HG03097 (cell line): ENCODE measurements around the gene TDP1.

Experiments used
- ATAC-seq: cut with Tn5 transposase; IDR thresholded peaks from one replicate; pipeline ENCODE4 v1.9.1; 2021; ENCODE audit not compliant: unreplicated experiment, low FRiP score

TDP1 gene

DNA sequence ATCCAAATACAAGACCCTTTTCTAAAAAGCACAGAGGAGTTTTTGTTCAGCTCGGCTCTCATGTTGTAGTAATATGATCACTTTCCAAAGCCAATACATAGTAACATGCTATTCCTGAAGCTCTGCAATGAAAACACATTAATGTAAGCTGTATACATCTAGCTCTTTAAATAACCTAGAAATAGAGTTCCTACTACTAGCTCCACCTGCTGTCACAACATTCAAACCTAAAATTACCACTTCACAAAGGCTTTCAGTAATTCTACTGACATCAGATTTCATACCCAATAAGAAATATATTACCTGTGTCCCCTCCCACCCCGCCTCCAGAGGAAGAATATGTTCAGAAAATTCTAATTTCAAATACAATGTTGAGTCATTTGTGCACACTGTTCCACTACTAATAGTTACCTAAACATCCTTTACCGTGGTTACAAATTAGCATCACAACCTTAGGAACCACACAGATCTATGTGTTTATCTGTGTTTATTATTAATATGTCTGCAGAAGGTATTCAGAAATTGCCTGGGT lies 19.0 kb upstream of the TDP1 start:
- no peak for ATAC-seq

DNA sequence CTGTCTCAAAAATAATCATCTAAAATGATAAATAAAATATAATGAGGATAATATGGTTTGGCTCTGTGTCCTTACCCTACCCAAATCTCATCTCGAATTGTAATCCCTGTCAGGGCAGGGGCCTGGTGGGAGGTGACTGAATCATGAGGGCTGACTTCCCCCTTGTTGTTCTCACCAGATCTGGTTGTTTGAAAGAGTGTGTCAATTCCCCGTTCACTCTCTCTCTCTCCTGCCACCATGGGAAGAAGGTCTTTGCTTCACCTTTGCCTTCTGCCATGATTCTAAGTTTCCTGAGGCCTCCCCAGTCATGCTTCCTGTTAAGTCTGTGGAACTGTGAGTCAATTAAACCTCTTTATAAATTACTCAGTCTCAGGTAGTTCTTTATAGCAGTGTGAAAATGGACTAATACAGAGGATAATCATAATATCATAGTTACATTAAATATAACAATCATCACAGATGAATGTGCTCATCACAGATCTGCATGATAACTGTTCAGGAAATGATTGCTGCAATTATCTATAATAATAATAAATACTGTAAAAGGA lies 13.8 kb upstream of the TDP1 start:
- no peak for ATAC-seq

DNA sequence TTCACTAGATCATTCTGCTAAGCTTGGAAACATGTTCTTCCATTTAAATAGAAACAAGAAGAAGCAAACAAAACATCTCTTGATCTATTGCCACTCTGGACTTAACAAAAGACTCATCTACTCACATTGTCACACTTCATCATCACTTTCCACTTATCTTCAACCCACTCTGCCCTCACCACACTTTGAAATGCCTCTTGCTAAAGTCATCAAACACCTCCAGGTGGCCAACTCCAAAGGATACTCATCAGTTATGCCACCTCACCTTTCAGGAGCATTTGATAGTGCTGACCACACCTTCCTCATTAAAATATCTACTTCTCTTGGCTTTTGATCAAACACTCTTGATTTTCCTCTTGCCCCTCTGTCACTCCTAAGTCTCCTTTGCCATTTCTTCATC lies 8.4 kb upstream of the TDP1 start:
- ATAC-seq = no peak

DNA sequence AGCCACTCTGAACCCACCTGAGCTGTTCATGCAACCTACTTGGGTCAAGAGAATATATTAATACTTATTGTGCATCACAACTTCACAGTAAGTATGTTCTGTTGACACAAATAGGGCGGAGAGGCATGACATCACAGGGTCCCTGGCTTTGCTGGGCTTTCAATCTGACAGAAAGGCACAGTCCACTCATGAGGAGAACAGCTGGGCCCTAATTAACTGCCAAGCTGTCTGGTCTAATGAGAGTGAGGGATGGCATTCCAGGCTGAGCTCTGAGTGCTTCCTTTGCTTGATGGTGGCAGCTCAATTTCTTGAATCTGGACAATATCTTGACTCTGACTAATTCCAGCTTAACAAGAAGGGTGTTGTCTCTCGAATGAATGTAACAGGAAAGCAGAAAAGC lies 3.2 kb upstream of the TDP1 start:
- ATAC-seq = no peak

DNA sequence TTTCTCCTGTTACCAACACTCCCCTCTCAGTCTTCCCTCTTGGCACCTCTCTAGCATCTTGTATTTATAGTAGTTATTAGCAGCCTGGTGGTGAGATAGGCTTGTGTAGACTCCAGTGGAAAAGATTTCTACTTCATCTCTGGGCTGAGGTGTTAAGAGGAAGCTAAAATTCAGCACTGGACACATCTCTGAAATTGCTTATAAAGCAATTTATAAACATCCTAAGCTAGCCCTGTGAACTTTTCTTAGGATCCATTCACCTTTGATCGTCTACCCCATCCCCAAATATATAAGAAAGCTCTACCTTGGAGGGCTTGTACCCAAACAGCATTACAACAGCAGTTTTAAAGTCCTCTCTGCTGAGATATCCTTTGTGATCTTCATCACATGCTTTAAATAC lies 2.1 kb upstream of the TDP1 start:
- ATAC-seq = no peak

DNA sequence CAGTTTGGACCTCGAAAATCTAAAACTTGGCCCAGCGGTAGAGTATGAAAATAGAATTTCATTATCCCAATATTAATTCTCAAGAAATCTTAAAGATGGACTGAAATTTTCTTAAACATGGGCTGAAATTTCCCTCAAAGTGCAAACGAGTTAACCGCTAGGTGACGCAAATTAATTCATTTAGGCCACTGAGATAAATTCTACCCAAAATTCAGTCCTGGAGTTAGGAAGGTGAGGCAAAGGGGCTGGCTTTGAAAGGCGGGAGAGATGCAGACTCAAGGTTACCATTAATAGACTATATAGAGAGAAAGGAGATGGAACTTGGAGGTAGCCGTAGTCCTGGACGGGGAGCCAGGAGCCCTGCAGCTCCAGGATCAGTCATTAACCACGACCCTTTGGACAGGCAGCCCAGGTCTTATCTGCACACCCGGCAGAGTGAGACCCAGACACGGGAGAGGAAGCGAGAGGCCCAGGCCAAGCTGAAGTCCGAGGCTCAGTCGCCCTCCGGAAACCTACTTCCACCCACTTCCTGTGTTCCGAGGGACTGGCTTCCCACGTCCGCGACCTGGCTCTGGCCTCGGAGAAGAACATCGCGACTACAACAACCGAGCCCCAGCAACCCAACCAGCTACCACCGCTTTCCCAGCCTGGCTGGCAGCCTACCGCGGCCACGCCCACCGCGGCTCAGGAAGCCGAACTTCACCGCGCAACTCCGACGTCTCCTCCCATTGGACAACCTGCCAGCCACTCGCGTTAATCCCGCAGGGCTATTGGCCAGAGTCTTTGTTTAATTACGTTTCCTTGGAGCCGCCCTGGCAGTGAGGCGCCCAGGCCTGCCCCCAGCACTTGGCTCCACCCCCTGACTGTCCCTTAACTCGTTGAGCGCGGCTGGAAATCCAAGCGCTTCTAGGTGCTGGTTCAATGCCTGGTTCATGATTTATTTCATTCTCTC lies 1.4 kb upstream of the TDP1 start, which contains the start of gene EFCAB11:
Gene EFCAB11 (minus strand): TSS at position 661 of the 952 bp plus-strand sequence. CDS start 70 bp downstream, at position 591.
- ATAC-seq = peak; percentile 81

DNA sequence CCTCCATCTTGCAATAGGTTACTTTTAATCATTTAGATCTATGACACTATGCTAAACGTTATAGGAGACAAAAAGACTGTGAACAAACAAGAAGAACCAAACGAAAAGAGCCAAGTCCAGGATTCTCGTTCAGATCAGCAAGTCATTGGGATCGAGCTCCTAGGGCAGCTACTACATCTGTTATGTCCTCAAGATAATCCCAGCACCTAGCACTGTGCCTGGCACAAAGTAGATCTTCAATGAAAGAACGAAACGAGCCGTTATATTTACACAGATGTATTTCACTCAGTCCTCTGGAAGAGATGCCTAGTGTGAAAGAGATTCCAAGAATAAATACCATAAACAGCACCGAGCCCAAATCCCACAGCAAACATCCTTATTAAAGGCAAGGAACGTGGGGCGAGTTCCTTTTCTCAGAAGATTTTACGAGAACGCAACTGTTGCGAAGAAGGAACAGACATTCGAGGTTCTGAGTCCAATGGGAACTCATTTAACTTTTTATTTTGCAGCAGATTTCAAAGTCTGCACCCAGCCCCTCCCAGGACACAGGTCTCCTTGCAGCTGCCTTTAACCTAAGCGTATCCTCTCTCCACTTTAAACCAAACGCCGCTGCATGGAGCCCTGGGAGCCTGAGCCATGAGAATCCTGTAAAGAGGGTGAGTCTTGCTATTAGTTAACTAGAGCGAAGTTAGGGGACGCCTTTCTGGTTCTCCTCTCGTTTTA lies 544 bp upstream of the TDP1 start:
- peak; percentile 9 for ATAC-seq

DNA sequence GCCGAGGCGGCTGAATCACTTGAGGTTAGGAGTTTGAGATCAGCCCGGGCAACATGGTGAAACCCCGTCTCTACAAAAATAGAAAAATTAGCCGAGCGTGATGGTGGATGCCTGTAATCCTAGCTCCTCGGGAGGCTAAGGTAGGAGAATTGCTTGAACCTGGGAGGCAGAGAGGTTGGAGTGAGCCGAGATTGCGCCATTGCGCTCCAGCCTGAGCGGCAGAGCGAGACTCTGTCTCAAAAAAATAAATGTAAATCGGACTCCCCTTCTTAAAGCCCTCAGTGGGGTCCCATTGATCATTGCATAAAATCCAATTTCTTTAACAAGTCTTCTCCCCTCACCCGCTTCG lies 908 bp downstream of the TDP1 start:
- ATAC-seq = no peak

DNA sequence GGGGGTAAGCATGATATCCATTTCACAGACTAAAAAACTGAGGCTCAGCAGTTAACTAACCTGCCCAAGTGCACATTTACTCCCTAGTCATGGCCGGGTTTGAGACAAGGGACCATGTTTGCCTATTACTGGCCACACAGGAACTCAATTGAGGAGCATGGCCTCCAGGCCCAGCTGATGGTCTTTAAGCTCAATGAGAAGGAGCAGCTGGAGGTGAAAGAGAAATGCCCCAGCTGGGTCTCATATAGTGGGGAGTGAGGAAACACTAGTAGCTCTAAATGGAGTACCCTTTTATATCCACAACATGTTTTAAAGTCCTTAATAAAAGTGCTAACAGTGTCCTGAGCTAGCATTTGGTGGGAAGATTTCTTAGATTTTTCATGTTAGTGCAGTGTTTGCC lies 1.6 kb downstream of the TDP1 start:
- no peak for ATAC-seq

DNA sequence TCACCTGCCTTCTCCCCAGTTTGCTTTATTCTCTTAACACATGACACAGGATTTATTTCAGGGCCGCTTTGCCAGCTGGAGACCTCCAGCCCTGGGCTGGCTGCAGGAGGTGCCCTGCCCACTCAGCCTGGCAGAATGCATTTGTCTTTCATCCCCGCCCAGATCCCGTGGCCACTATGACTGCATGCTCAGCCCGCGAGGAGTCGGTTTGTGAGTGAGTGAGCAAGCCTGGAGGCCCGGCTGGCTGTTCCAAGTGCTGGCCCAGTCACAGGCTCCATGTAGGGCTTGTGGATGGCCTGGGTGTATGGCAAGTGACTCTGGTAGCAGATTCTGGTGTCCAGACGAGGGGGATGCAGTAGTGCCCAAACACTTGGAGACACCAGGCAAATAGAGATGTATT lies 2.1 kb downstream of the TDP1 start:
- ATAC-seq = no peak

DNA sequence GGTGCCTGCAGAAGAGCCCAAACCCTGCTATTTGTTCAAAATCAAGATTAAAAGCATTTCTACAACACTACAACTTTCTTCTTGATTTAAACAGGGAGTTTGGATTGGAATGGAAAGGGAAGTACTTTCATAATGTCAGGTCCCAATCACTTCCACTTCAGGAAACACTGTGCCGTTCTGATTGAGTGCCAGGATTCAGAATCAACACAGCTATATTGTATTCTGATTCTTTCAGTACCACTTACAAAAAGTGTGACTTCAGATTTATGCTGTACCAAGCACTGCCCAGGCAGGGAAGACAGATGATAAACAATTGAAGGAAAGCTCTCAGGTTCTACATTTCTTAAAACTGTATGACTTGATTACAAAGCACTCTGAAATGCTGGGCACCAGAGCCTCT lies 3.2 kb downstream of the TDP1 start:
- ATAC-seq = no peak

DNA sequence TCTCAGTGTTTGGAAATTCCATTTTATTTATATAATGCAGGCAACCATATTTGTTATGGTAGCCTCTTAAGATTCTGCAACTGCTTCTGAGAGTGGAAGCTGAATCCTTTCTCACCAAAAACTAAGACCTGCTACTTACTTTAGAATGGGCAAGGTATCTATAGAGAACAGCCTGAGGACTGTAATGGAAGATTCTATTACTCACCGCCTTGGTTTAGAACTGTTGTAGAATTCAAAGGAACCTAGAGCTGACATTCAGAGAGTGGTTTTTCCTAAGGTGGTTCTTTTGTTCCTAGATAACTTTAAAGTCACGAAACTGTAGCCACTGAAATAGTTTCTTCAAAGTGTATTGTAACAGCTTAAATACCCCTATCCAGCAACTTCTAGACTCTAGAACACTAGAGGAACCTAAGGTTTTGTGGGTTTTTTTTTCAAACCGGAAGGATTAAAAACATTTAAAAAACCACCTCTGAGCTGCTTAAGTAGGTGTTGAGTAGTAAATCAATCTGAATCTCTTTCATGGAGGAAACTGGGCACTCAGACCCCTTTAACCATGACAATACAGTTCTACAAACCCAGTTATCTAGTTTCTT lies 4.2 kb downstream of the TDP1 start:
- ATAC-seq = no peak

DNA sequence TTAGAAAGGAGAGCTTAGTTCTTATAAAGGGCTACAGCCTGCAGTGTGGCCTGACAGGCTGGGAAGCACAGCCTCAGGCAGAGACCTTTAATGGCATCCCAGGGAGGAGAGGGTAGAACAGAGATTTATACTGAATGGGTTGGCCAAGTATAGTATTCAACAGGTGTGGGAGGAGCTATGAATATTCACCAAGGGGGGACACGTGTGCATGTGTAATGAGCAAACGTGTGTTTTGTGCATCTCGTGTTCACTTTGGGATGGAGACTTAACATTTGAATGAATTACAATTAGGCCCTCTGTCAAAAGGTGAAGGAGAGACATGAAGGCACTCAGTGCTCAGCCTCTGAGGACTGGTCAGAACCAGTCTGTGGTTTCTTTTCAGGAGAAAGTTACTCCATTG lies 5.2 kb downstream of the TDP1 start:
- no peak for ATAC-seq

DNA sequence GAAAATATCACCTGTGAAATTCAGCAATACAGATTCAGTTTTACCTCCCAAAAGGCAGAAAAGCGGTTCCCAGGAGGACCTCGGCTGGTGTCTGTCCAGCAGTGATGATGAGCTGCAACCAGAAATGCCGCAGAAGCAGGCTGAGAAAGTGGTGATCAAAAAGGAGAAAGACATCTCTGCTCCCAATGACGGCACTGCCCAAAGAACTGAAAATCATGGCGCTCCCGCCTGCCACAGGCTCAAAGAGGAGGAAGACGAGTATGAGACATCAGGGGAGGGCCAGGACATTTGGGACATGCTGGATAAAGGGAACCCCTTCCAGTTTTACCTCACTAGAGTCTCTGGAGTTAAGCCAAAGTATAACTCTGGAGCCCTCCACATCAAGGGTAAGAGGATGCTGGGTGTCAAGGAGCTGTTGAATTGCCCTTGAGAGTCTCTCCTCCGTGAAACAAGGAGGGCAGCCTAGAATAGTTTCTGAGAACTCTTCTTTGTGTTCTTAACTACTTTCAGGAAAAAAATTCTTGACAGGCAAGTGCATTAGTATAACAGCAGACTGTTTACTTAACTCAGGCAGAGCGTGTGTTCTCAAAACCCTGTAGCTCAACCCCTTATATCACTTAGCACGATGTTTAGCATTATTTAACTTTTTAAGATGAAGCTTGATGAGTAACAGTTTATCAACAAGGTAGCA lies 7.7 kb downstream of the TDP1 start:
- no peak for ATAC-seq

DNA sequence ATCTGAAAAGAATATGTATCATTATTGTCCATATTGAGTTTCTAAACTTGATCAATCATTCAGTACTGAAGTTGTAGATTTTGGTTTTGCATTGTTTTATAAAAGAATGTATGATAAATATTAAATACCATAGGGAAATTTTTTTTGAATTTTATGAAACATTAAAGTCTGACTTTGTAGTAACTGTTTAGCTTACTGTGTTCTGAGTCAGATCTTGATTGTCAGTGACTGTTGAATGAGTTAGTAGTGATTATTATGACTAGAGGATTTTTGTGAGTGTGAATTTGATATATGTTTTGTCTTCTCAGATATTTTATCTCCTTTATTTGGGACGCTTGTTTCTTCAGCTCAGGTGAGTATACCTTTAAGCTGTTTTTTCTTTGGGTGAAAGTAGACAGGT lies 10.1 kb downstream of the TDP1 start:
- no peak for ATAC-seq

DNA sequence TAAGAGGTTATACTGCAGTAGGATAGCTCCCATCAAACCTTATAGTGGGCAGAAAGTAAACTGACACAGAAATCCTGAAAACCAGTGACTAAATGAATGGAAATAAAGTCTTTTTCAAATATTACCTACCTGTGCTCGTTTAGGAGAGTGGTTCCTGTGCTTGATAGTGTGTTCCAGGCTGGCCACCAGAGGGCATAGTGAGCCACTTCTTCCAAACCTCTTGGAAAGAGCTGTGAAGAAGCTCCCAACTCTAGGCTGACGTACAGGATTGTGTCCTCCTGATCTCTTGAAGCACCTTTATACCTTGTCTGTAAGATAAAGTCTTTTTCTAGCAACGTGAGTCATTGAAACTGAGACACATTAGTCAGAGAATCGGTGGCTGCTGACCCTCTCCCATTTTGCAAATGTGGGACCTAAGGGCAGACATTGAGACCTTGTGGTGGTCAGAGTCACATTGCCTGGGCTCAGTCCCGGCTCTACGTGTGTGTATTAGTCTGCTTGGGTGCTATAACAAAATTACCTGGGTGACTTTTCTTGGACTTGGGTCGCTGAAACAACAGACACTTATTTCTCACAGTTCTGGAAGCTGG lies 17.6 kb downstream of the TDP1 start:
- ATAC-seq = peak; percentile 57

DNA sequence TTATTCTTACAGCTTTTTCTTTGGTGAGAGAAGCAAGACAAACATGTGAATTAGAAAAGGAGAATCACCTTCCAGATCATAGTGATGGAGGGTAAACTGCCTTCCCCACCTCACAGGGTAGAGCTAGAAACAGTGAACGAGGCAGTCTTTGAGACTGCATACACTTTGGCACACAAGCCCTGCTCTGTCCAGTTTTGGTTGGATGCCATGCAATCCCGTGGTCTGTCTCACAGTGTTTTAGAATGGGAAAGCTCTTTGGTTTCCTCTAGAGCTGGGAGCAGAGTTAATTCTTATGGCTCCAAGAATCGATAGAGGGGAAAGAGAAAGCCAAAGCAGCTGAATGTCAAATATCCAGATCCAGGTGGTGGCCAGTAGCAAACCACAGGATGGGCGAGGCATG lies 21.9 kb downstream of the TDP1 start:
- ATAC-seq = no peak

DNA sequence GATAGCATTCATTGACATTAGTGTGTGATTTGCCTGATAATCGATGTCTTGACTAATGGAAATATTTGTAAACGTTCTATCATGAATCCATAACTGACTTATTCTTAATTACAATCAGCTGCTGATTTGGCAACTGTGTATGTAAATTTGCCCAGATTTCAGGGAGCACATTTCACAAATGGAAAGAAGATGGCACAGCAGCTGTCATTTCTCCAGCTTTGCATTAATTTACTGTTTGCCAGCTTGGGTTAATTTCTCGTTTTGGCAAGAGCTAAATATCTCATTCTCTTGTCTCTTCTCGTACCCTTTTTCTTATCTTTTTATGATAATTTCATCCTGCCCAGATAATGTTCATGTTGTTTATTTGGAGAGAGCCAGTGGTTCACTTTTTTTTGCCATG lies 22.9 kb downstream of the TDP1 start:
- no peak for ATAC-seq

DNA sequence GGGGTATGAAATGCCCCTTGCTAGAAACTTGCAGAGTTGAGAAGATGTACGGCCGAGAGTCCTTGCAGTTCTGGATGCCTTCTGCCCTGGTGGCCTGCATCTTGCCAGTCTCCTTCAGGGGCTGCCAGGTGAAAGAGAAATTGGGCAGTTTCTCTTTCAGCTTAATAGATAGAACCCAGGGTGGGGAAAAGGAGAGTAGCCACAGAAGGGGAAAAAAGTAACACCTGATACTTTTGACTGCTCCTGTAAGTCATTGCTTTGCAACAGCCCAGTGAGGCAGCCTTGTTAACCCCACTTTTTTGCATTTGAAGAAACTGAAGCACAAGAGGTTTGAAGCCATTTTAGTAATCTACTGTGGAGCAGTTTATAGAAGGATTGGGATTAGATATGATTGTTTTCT lies 27.6 kb downstream of the TDP1 start:
- ATAC-seq = no peak
